Tibial artery (tissue), 4 donors: ENCODE data around the gene BNIP5.

Source experiments
- DNase-seq, 2 donors: peaks; one replicate each; pipeline ENCODE4 v3.0.0-alpha.2; 2019
- H3K27ac ChIP-seq, 2 donors: fragments of 200-600 bp; sonication (generic) in 1 of 2; 1 replicate in 1 of 2; 2 replicates in 1 of 2; pipeline ENCODE4 v1.5.1; 2018 to 2019; ENCODE audit warnings: mild to moderate bottlenecking in 1 of 2
- H3K27me3 ChIP-seq, 2 donors: fragments of 200-600 bp; sonication (generic) in 1 of 2; one replicate each; pipeline versions ENCODE4 v1.5.1 to v1.6.0; 2016 to 2019
- H3K36me3 ChIP-seq, 3 donors: fragments of 200-600 bp; sonication (generic) in 2 of 3; one replicate each; pipeline ENCODE4 v1.5.1; 2016 to 2019; ENCODE audit warnings: mild to moderate bottlenecking in 2 of 3
- H3K4me1 ChIP-seq, 4 donors: fragments of 200-600 bp; sonication (generic) in 2 of 4; 1 replicate in 3 of 4; 2 replicates in 1 of 4; pipeline ENCODE4 v1.5.1; 2016 to 2019
- H3K4me3 ChIP-seq, 2 donors: fragments of 200-600 bp; sonication (generic) in 1 of 2; 1 replicate in 1 of 2; 2 replicates in 1 of 2; pipeline ENCODE4 v1.5.1; 2018 to 2019; ENCODE audit warnings: mild to moderate bottlenecking in 2 of 2
- H3K9me3 ChIP-seq, 3 donors: fragments of 200-600 bp; sonication (generic) in 1 of 3; one replicate each; pipeline ENCODE4 v1.5.1; 2016 to 2019
- intact Hi-C: fragments of 100-400 bp; cut with DNase I; formaldehyde crosslinking; loops from one replicate; pipeline ENCODE4 v1.15.0; 2023; ENCODE audit warnings: low total_unique reads
- TF ChIP-seq, protein P1 (sequence below), 2 experiments: fragments of 200-600 bp in 1 of 2; fragments of 450-650 bp in 1 of 2; IDR thresholded peaks; one replicate each; pipeline ENCODE4 v1.5.1; 2017 to 2019; ENCODE audit warnings: antibody characterized with exemption in 2 of 2, mild to moderate bottlenecking in 1 of 2, moderate library complexity in 1 of 2

Gene BNIP5

DNA sequence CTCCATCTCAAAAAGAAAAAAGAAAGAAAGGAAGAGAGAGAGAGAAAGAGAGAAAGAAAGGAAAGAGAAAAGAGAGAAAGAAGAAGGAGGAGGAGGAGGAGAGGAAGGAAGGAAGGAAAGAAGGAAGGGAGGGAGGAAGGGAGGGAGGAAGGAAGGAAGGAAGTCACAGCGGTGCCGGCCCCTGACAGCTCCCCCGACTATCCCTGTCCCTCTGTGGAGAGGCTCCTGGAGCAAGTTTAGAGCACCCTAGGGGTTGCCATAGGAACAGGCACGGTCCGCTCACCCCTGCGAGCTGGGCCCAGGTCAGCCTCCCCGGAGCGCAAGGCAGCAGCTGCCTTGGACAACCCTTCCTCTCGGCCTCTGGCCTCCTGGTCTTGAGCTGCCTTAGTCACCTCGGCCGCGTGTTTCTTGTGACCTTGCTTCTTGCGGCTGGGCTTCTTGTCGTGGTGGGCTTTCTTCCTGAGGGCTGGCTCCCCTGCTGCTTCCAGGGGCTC lies 6.8 kb downstream of the BNIP5 start:
- no peaks in the 10 kb centered on the region for H3K4me1 ChIP-seq
- no peak overlapping the region for H3K27ac ChIP-seq
- DNase-seq, result peak in 1 of 2 donors; percentile 42
- H3K27me3 ChIP-seq, result peaks cover 0 to 41% of the 10 kb centered on the region in 2 donors
- intact Hi-C loops, result no loop called here
- H3K9me3 ChIP-seq, result no peaks in the 10 kb centered on the region
- TF ChIP-seq, protein P1, sequence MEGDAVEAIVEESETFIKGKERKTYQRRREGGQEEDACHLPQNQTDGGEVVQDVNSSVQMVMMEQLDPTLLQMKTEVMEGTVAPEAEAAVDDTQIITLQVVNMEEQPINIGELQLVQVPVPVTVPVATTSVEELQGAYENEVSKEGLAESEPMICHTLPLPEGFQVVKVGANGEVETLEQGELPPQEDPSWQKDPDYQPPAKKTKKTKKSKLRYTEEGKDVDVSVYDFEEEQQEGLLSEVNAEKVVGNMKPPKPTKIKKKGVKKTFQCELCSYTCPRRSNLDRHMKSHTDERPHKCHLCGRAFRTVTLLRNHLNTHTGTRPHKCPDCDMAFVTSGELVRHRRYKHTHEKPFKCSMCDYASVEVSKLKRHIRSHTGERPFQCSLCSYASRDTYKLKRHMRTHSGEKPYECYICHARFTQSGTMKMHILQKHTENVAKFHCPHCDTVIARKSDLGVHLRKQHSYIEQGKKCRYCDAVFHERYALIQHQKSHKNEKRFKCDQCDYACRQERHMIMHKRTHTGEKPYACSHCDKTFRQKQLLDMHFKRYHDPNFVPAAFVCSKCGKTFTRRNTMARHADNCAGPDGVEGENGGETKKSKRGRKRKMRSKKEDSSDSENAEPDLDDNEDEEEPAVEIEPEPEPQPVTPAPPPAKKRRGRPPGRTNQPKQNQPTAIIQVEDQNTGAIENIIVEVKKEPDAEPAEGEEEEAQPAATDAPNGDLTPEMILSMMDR (IDR thresholded peaks at IDR 0.05), result no peak
- no peaks in the 10 kb centered on the region for H3K36me3 ChIP-seq
- no peak overlapping the region for H3K4me3 ChIP-seq

DNA sequence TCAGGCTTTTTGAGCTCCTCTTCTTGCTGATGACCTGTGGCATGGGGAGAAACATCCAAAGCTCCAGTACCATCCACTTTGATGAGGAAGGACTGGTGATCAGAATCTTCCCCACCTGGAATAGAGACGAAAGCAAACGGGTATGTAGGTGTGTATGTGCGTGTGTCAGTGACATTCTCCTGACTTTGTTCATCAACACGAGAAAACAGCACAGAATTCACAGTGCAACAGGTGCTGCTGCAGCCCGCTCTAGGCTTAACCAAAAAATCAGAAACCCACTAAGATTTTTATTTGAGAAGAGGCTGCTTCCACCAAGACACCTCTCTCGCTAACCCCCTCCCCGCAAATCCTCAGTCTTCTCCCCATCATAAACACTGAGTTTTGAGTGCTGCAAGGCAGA lies 8.1 kb downstream of the BNIP5 start:
- Histone ChIP-seq H3K4me3 (no peak overlapping the region), H3K36me3 (no peaks in the 10 kb centered on the region), H3K9me3 (no peaks in the 10 kb centered on the region), H3K27ac (no peak overlapping the region), H3K4me1 (no peaks in the 10 kb centered on the region), H3K27me3 (peaks cover 0 to 30% of the 10 kb centered on the region in 2 donors)
- DNase-seq, result no peak
- intact Hi-C loops, result no loop called here
- TF ChIP-seq, protein P1 (IDR thresholded peaks at IDR 0.05), result no peak

DNA sequence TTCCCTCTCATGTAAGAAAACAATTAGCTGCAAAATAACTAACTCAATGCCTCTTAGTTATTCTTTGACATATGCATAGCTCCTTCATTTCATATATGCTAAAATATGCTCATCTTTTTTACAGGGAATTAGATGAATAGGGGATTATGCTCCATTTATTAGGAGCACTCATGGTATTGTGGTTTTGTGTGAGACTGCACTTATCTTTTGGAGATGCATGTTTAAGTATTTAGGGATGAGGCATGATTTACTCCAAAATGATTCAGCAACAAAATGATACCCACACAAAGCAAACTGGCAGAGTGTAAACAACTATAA lies 8.8 kb downstream of the BNIP5 start:
- intact Hi-C loops, result no loop called here
- TF ChIP-seq, protein P1 (IDR thresholded peaks at IDR 0.05), result no peak
- H3K4me3 ChIP-seq, result no peak overlapping the region
- no peaks in the 10 kb centered on the region for H3K9me3 ChIP-seq
- H3K4me1 ChIP-seq, result no peaks in the 10 kb centered on the region
- no peak for DNase-seq
- H3K27me3 ChIP-seq, result peaks cover 0 to 25% of the 10 kb centered on the region in 2 donors
- no peaks in the 10 kb centered on the region for H3K36me3 ChIP-seq
- H3K27ac ChIP-seq, result no peak overlapping the region

DNA sequence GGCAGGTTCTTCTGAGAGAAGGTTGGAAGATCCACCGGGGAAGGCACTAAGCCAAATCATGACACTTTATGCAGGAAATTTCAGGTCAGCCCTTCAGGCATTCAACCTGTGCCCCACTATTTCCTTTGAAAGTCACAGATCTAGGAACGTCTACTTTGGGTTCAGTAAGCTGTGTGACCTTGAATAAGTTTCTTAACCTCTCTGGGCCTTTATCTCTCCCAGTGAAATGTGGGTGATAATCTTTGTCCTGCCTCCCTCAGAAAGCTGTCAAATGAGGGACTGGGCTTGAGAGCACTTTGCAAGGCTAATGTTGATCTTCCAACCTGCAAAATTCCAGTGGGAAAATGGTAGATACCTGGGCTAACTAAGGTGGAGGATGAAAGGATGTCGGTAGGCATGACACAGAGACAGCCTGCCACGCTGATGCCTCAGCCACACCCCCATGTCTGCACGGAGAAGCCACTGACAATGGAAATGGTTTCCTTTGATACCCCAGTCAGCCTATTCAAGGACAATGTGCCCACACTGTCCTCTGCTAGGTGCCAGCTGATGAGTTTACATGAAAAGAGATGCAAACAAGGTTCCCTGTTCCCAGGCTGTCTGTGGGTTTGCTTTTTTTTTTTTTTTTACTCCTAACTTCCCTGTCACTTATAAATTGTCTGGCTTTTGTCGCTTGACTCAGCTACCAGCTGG lies 9.3 kb downstream of the BNIP5 start:
- H3K27me3 ChIP-seq, result peaks cover 0 to 25% of the 10 kb centered on the region in 2 donors
- no peak for DNase-seq
- no peak overlapping the region for H3K4me3 ChIP-seq
- no peaks in the 10 kb centered on the region for H3K4me1 ChIP-seq
- no peaks in the 10 kb centered on the region for H3K36me3 ChIP-seq
- TF ChIP-seq, protein P1 (IDR thresholded peaks at IDR 0.05), result no peak
- intact Hi-C loops, result no loop called here
- H3K9me3 ChIP-seq, result no peaks in the 10 kb centered on the region
- no peak overlapping the region for H3K27ac ChIP-seq

DNA sequence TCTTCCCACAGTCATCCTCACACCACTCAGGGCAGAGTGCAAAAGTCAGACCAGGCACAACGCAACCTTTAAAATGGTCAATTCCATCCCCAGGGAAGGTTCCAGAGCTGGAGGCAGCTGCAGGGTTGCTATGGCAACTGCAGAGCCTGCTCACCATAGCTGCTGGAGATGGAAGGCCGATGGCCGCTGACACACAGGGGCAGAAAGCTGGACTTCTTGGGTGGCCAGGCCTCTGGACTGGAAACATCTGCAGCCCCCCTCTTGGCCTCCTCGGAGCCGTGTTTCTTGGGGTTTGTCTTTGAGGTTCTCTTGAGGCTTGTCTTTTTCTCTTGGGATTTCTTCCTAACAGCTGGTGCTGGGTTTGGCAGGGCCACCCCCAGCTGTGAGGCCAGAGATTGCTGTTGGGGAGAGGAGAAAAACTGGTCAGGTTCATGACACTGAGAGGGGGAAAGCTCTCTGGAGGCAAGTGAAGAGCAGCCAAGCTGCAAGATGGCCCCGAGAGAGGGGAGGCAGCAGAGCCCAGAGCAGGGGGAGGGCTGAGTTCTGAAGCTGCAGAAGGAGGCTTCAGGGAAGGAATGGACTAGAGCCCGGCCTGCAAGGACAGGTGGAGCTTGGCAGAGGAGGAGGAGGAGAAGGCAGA lies 10.2 kb downstream of the BNIP5 start:
- Histone ChIP-seq H3K4me3 (no peak overlapping the region), H3K36me3 (no peaks in the 10 kb centered on the region), H3K27ac (no peak overlapping the region), H3K4me1 (no peaks in the 10 kb centered on the region), H3K27me3 (peaks cover 0 to 23% of the 10 kb centered on the region in 2 donors), H3K9me3 (no peaks in the 10 kb centered on the region)
- intact Hi-C loops, result no loop called here
- TF ChIP-seq, protein P1 (IDR thresholded peaks at IDR 0.05), result no peak
- no peak for DNase-seq
